Uterus (tissue), 2 donors: ENCODE results near the gene DCAF6.

ENCODE experiments used
- POLR2A ChIP-seq, 2 donors: fragments of 450-650 bp; IDR thresholded peaks; one replicate each; pipeline ENCODE4 v1.6.1; 2016; ENCODE audit warnings: antibody characterized with exemption in 2 of 2, mild to moderate bottlenecking in 1 of 2, moderate library complexity in 1 of 2
- TF ChIP-seq, protein P1 (sequence below), 4 experiments: fragments of 200-600 bp in 2 of 4; fragments of 450-650 bp in 2 of 4; sonication (generic) in 2 of 4; IDR thresholded peaks; one replicate each; pipeline ENCODE4 v1.5.1; 2016 to 2019; ENCODE audit warnings: antibody characterized with exemption in 4 of 4, mild to moderate bottlenecking in 2 of 4, moderate library complexity in 1 of 4

DNA sequence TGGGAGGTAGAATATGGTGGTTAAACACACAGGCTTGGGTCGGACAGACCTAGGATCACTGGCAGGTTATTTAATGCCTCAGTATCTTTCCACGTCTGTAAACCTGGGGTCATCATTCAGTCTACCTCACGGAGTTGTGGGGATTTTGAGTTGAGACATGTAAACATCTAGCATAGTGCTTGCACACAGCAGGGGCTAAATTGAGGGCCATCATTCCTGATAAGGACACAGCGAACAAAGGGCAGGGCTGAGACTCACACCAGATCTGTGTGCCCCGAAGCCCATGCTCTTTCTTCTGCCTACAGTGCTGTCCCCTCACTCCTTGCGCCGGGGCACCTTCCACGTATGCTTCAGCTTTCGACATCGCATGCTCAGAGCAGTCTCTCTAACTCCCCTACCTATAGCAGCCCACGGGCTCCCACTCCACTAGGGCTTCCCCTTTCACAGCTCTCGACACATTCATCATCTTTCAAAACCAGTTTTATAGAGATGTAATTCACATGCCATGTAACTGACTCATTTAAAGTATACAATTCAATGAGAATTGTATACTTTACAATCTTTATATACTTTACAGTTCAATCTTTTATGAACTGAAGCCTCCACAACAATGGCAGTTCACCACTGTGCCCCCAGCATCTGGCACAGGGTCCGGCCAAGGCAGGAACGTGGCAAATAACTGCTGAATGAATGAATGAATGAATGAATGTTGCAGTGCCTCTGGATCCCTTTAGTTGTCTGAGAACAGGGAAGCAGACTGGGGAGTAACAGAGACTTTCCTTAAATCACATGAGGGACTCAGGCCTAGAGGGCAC lies 152.2 kb downstream of the DCAF6 start:
- TF ChIP-seq, protein P1, sequence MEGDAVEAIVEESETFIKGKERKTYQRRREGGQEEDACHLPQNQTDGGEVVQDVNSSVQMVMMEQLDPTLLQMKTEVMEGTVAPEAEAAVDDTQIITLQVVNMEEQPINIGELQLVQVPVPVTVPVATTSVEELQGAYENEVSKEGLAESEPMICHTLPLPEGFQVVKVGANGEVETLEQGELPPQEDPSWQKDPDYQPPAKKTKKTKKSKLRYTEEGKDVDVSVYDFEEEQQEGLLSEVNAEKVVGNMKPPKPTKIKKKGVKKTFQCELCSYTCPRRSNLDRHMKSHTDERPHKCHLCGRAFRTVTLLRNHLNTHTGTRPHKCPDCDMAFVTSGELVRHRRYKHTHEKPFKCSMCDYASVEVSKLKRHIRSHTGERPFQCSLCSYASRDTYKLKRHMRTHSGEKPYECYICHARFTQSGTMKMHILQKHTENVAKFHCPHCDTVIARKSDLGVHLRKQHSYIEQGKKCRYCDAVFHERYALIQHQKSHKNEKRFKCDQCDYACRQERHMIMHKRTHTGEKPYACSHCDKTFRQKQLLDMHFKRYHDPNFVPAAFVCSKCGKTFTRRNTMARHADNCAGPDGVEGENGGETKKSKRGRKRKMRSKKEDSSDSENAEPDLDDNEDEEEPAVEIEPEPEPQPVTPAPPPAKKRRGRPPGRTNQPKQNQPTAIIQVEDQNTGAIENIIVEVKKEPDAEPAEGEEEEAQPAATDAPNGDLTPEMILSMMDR (IDR thresholded peaks at IDR 0.05), result no peak
- no peak for TF ChIP-seq POLR2A (IDR thresholded peaks at IDR 0.05)
